ENCODE data around the gene ASB15.
"Not testable (repeated sequence)": the region's sequence is repeated elsewhere in the genome, so short reads cannot be mapped to it uniquely, and the experiment has no call there.

The ASB15 gene

DNA sequence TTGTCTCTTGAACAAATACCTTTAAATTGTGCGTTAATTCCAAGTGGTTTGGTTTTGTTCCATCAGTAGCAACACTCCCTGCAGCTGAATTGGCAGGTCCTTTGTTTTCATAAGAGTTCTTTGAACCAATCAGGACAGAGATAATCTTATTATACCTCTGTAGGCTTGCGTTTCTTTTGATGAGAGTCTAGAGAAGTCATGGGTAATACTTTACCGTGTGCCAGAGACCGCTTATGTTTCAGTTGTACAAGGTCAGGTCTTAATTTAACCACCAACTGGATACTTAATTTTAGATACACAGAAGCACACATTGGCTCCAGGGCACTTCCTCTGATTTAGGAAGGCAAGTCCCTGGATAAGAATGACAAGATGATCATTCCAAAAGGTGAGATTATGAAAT lies at the start of gene ASB15:
TSS of gene ASB15 (plus strand) at position 292 of the 400 bp plus-strand sequence. CDS start 12,682 bp downstream, outside the sequence.
- no peak for DNase-seq (ENCODE audit: low read depth)

- DNase-seq (ENCODE audit: low read depth): not testable (repeated sequence)
These were observed 49.5 kb upstream of the ASB15 start for GRCh38 chr7:123552134-123552533.

GRCh38 chr7:123552641-123553040 lies 49.0 kb upstream of the ASB15 start:
- DNase-seq (ENCODE audit: low read depth): no peak

DNA sequence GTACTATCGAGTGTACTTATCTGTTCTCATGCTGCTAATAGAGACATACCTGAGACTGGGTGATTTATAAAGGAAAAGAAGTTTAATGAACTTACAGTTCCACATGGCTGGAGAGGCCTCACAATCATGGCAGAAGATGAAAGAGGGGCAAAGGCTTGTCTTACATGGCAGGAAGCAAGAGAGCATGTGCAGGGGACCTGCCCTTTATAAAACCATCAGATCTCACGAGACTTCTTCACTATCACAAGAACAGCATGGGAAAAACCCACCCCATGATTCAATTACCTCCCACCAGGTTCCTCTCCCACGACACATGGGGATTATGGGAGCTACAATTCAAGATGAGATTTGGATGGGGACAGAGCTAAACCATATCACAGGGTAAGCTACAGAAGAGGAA lies 48.5 kb upstream of the ASB15 start:
- no peak for DNase-seq (ENCODE audit: low read depth)

DNA sequence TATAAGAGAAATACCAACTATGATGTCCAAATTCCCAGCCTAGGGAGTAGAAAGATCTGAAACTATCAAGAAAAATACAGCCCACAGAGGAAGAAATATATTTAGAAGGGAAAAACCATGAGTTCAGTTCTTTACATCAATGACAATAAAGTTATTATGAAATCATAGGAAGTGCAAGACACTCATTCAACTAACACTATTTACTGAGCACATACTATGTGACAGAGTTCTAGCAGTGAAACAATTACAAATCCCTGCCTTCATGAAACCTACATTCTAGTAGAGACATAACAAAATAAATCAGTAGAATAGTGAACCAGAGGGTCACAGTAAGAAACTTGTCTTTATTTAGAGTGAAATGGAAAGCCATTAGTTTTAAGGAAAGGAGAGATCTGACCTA lies 46.1 kb upstream of the ASB15 start:
- no peak for DNase-seq (ENCODE audit: low read depth)

DNA sequence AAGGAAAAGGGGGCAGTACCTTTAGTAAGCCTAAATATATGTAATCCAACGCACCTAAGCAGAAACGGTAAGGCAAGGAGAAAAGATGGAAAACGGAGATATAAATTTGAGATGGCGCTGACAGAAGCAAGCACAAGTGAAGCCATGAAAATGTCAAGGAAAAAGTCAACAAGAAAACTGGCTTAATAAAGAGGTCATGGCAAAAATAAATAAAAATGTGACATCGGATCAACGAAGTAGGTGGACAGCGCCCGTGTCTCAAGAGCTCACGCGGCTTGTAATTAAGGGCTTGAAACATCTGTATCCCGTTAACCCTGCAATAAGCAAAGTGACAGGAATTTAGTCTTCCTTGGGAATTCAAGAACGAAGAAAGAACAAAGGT lies 44.6 kb upstream of the ASB15 start:
- DNase-seq (ENCODE audit: low read depth): no peak

DNA sequence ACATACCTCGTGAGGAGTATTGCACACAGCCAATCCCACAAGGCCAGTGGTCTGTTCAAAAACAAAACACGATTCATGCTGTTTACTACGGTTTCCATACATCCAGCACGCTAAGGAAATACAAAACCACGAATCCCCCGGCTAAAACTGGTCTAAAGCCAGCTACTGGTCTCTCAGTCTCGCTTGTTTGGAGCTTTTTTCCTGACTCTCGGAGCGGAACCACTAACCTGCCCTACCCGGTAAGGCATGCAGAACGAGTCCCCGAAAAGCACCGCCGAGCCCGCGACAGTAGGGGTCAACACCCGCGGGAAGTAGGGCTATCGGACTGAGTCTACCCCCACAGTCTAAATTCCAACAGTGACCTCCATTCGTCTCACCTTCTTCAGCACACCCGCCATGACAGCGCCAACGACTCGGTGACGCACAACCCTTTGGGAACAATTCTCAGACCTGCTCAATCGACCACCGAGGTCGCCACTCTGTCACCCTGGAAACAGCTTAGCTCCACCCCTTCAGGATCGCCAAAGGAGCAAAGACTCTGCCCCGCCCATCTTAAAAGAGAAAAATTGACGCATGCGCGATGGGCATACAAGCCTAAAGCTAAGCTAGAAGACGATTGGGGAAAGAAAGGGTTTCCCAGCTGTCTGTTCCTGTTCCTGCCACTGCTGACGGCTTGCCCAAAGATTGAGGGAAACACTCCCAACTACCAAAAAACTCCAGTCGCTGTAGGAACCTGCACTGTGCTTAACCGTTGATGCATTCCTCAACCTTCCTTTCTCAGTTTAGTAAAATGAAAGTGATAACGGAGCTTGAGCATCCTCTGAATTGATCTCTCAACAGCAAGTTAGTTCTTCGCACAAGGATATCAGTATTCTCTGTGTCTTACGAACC lies 44.0 kb upstream of the ASB15 start, which contains the start of gene NDUFA5:
TSS of gene NDUFA5 (minus strand) at position 421 of the 891 bp plus-strand sequence. CDS start at position 398, 23 bp downstream.
- peak; percentile 80 for DNase-seq (ENCODE audit: low read depth)

DNA sequence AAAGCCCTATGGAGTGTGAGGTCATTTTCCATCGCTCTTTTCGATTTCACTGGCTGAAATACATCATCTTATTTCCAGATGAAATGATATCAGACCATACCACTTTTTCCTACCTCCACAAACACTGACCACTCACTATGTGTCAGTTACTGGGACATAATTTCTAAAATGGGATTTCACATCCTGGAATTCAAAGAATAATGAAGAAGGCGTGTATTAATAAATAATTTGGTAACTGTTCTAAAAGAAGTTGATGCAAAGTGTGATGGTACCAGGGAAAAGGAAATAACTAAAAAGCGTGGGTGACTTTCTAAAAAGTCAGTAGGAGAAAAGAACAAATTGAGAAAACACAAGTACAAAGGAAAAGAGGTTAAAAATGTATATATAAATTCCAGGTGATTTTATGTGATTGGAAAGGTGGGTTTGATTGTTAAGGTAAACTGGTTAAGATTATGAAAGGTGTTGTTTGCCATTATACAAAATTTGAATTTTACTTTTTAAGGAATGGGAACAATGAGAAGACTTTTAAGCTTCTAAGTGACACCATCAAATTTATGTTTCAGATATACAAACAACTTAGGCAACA lies 43.2 kb upstream of the ASB15 start:
- no peak for DNase-seq (ENCODE audit: low read depth)

DNA sequence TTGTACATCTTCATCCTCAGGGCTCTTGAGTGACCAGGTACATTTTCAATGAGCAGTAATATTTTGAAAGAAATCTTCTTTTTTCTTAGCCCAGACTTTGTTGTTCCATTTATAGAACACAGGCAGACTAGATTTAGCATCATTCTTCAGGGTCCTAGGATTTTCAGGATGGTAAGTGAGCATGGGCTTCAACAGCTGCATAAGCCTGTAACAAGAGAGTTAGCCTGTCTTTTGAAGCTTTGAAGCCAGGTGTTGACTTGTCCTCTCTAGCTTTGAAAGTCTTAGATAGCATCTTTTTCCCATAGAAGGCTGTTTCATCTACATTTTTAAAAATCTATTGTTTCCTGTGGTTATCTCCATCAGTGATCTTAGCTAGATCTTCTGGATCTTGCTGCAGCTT lies 39.5 kb upstream of the ASB15 start:
- DNase-seq (ENCODE audit: low read depth): no peak

GRCh38 chr7:123569352-123570010 lies 32.1 kb upstream of the ASB15 start:
- no peak for DNase-seq (ENCODE audit: low read depth)

DNA sequence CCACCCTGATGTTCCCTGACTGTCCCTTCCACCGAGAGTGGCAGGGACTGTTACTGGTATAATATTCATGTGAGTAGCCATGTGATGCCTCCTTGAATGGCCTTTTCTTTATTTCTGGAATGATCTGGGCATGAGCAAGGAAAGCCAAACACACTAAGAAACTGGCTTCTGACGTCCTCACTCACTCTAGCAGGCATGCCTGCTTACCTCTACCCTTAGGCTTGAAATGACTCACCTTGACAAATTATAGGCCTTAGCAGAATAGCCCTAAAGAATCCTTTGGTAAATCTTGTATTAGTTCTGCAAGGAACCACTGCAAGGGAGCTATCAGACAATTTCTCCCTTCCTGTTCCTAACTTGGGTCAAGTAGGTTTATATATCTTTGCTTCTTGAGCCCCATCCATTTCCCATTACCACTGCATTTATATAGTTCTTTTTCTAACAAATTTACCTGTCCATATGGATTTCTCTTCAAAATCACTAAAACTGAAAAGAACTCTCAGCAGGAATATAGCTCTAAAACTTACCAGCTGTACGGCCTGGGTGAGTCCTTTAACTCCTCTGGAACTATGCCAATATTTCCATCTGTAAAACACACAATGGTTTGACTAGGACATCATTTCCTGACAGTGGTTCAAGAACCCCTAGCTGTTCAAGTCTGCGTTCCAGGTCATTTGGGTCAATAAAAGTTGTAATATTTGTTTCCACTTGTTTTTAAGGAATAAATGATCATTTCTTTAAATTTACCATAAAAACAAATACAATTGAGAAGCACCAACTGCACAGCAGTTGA lies 31.0 kb upstream of the ASB15 start:
- no peak for DNase-seq (ENCODE audit: low read depth)

DNA sequence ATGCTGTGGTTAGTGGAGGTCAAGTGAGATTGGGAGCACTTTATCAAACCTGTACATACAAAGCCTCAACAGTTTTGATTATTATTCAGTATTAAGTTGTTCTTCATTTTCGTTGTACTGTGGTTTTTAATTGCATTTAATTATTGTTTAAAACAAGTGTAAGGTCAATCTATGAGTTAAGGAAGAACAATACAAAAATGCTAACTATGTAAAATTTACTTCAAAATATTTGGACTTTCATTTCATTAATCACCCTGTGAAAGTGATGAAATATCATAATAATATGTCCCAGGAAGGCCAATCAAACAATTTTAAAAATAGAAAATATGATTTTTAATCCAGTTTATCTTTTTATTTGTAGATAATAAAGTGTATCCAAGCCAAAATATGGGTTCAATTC lies 30.4 kb upstream of the ASB15 start:
- no peak for DNase-seq (ENCODE audit: low read depth)

GRCh38 chr7:123571684-123572083 lies 29.9 kb upstream of the ASB15 start:
- DNase-seq (ENCODE audit: low read depth): no peak

DNA sequence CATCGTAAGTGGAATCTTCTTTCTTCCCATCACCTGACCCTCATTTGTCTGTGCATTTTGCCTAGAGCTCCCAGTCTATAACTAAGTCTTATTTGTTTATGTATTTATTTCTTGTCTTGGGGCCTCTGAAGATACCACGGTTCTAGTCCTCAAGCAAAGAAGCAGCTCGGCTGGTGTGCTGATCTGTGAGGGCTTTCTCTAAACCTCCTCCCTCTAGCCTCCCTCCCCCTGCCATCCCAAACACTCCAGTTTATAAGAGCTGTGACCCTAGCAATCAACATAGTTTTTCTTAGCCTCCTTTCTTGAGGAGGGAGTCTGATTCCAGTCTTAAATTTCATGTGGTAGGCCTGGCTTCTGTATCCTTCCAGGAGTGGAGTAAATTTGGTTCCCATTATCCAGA lies 28.3 kb upstream of the ASB15 start:
- DNase-seq (ENCODE audit: low read depth): no peak

- no peak for DNase-seq (ENCODE audit: low read depth)
These were observed 27.6 kb upstream of the ASB15 start for GRCh38 chr7:123573896-123574467.

- no peak for DNase-seq (ENCODE audit: low read depth)
These were observed 22.2 kb upstream of the ASB15 start for GRCh38 chr7:123579416-123579815.

- DNase-seq (ENCODE audit: low read depth): no peak
These were observed 21.0 kb upstream of the ASB15 start for GRCh38 chr7:123580406-123581161.

- no peak for DNase-seq (ENCODE audit: low read depth)
These were observed 20.5 kb upstream of the ASB15 start for GRCh38 chr7:123581162-123581459.

DNA sequence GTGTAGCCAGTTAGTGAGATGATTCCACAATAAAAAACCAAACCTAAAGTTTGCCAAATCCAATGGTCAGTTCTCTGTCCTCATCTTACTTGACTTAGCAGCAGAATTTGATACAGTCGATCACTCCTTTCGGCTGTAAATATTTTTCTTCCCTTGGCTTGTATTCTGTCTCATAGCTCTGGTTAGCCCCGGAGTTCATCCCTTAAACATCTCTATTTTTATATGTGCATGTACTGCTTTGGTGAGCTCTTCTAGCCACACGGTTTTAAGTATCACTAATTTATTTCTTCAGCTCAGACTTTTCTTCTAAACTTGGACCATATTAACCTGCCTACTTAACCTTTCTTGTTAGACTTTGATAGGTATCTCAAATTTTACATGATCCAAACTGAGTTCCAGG lies 17.8 kb upstream of the ASB15 start:
- no peak for DNase-seq (ENCODE audit: low read depth)

DNA sequence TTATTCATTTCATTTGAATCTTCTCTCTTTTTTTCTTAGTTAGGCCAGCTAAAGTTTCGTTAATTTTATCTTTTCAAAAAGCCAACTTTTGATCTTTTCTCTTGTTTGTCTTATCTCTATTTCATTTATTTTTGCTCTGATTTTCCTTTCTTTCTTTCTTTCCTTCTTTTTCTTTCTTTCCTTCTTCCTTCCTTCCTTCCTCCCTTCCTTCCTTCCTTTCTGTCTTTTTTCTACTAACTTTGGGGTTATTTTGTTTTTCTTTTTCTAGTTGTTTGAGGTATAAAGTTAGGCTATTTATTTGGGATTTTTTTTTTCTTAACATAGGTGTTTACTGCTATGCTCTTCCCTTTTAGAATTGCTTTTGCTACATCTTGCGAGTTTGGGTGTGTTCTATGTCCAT lies 13.2 kb upstream of the ASB15 start:
- no peak for DNase-seq (ENCODE audit: low read depth)

DNA sequence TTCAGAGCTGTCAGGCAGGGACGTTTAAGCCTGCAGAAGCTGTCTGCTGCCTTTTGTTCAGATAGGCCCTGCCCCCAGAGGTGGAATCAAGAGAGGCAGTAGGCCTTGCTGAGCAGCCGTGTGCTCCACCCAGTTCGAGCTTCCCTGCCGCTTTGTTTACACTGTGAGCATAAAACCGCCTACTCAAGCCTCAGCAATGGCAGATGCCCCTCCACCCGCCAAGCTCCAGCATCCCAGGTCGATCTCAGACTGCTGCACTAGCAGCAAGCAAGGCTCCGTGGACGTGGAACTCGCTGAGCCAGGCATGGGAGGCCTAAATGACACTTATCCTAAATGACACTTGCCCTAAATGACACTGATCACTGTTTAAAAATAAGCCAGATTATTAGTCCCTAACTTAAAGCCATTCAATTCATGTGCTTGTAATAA lies 6.8 kb upstream of the ASB15 start:
- no peak for DNase-seq (ENCODE audit: low read depth)
